CD4-positive, alpha-beta memory T cell (primary cell): ENCODE measurements around the gene NAP1L4. TPM values are rescaled to one million over a fixed set of nuclear protein-coding genes. Genes with fewer than 3 reads are reported as not detected.

Experiments
- CTCF ChIA-PET: fragments of 350-600 bp; sonication (Branson Sonifier 250); formaldehyde crosslinking; loops from one replicate; lab custom pipeline; 2021; ENCODE audit warnings: inconsistent platforms; ENCODE audit not compliant: partially characterized antibody; lab: Charles Lee
- POLR2A ChIA-PET: fragments of 350-600 bp; sonication (Branson Sonifier 250); formaldehyde crosslinking; loops from one replicate; lab custom pipeline; 2021; ENCODE audit not compliant: partially characterized antibody; lab: Charles Lee
- DNase-seq, 5 donors: peaks; one replicate each; pipeline versions ENCODE4 v3.0.0 to v3.0.0-alpha.2; 2020 to 2022; ENCODE audit warnings: mixed read lengths in 1 of 5
- H3K27ac ChIP-seq: one replicate; pipeline ENCODE4 v1.7.0; 2013; ENCODE audit warnings: low read depth, low read length
- H3K27me3 ChIP-seq: 2 replicates; pipeline ENCODE4 v1.7.0; 2013; ENCODE audit warnings: mild to moderate bottlenecking, low read length, moderate library complexity; ENCODE audit not compliant: insufficient read depth
- H3K36me3 ChIP-seq: 2 replicates; pipeline ENCODE4 v1.7.0; 2013; ENCODE audit warnings: mild to moderate bottlenecking, low read length, moderate library complexity; ENCODE audit not compliant: insufficient read depth
- H3K4me1 ChIP-seq: 2 replicates; pipeline ENCODE4 v1.7.0; 2013; ENCODE audit warnings: mild to moderate bottlenecking, low read length, moderate library complexity; ENCODE audit not compliant: insufficient read depth
- H3K4me3 ChIP-seq, 2 donors: one replicate each; pipeline ENCODE4 v1.7.0; 2013; ENCODE audit warnings: low read length in 2 of 2, mild to moderate bottlenecking in 1 of 2
- H3K9me3 ChIP-seq, 2 donors: one replicate each; pipeline ENCODE4 v1.7.0; 2013; ENCODE audit warnings: low read length in 2 of 2, control low read depth in 1 of 2; ENCODE audit not compliant: control insufficient read depth in 1 of 2
- H3K27ac Mint-ChIP-seq, 7 donors: one replicate each; pipeline ENCODE4 v1.8.0; 2020 to 2021; ENCODE audit warnings: mixed read lengths in 7 of 7, mild to moderate bottlenecking in 6 of 7, inconsistent platforms in 3 of 7, moderate library complexity in 3 of 7
- H3K27me3 Mint-ChIP-seq, 2 donors: one replicate each; pipeline ENCODE4 v1.8.0; 2020 to 2021; ENCODE audit warnings: mixed read lengths in 2 of 2
- H3K36me3 Mint-ChIP-seq, 2 donors: one replicate each; pipeline ENCODE4 v1.8.0; 2020 to 2021; ENCODE audit warnings: mixed read lengths in 2 of 2, inconsistent platforms in 1 of 2, mild to moderate bottlenecking in 1 of 2
- H3K4me1 Mint-ChIP-seq, 4 donors: one replicate each; pipeline ENCODE4 v1.8.0; 2020 to 2021; ENCODE audit warnings: mixed read lengths in 4 of 4, mild to moderate bottlenecking in 1 of 4
- H3K4me3 Mint-ChIP-seq, 8 donors: one replicate each; pipeline ENCODE4 v1.8.0; 2020 to 2021; ENCODE audit warnings: mixed read lengths in 8 of 8, mild to moderate bottlenecking in 7 of 8, moderate library complexity in 6 of 8, inconsistent platforms in 3 of 8
- H3K9me3 Mint-ChIP-seq, 8 donors: one replicate each; pipeline ENCODE4 v1.8.0; 2020 to 2021; ENCODE audit warnings: mixed read lengths in 8 of 8, mild to moderate bottlenecking in 5 of 8, inconsistent platforms in 3 of 8, moderate library complexity in 1 of 8
- intact Hi-C: fragments of 100-400 bp; cut with micrococcal nuclease; formaldehyde crosslinking; loops from one replicate; pipeline ENCODE4 v1.15.1; 2023
- polyA plus RNA-seq, 2 donors: library from polyadenylated mRNA; unstranded; fragments of 300-500 nt; fragmentation: Illumina TruSeq; gene quantifications; one replicate each; pipeline ENCODE4 v1.2.3, GENCODE V29; 2021
- total RNA-seq, 2 experiments: library from RNA; stranded (reverse); gene quantifications; one replicate each; pipeline ENCODE4 v1.2.3, GENCODE V29; 2021

The NAP1L4 gene
- total and polyA plus RNA-seq, 4 experiments from 2014 or later, result 153 to 303 (median 230) TPM

DNA sequence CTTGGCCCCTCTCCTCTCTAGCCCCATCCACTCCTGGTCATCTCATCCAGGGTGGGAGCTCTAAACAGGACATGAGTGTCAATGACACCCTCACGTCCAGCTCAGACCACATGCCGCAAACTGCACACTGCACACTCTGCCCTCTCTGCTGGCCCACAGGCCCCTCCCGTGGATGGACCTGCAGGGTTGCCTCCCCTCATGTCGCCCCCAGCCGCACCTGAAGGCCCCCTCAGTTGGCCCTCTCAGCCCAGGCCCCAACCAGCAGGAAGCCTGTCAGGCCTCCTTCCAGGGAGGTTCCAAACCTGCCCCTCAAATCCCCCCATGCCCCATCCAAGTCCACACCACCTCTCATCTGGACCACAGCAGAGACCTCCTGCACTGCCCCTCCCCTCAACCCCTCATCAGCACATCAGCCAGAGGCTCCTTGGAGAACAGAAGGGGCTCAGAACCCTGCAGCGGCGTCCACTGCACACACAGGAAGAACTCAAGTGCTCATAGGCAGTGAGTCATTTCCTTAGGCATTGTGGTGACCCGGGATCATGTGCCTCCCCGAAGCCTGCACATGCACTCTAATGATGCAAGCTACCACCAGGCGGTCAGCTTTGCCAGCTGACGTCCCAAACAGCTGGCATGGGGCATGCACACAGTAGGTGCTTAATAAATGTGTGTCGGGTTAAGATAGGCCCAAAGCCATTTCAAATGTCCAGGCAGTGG is 93.6 kb downstream of the NAP1L4 start:
- no peaks in the 10 kb centered on the region for H3K36me3 ChIP-seq
- ChIA-PET POLR2A (interaction anchor here (1.0 to 1.9 kb wide), 5 partner anchors 11 to 452 kb away, joined by 3 to 8 read pairs (median 6); partner anchors contain the start of genes CDKN1C and PHLDA2), CTCF (interaction anchor here (1.0 to 2.1 kb wide), 3 partner anchors 10 to 367 kb away, joined by 4 to 16 read pairs (median 5); no protein-coding TSS in a partner anchor)
- peak overlapping the region in 1 of 2 donors; percentile 23 for H3K4me3 ChIP-seq
- H3K36me3 Mint-ChIP-seq, result no peaks in the 10 kb centered on the region
- H3K27ac ChIP-seq, result no peak overlapping the region
- H3K27me3 Mint-ChIP-seq, result no peaks in the 10 kb centered on the region
- peak overlapping the region; percentile 89 to 97 (median 93) for H3K27ac Mint-ChIP-seq
- no peaks in the 10 kb centered on the region for H3K9me3 ChIP-seq
- H3K4me3 Mint-ChIP-seq, result peak overlapping the region in 7 of 8 donors; percentile 69 to 96 (median 84)
- H3K4me1 Mint-ChIP-seq, result peaks cover 29 to 52% (median 41%) of the 10 kb centered on the region in 4 donors
- peaks cover 0 to 2% (median 0%) of the 10 kb centered on the region in 8 donors for H3K9me3 Mint-ChIP-seq
- H3K27me3 ChIP-seq, result no peaks in the 10 kb centered on the region
- peaks cover 45% of the 10 kb centered on the region for H3K4me1 ChIP-seq
- intact Hi-C loops, result no loop called here
- peak; percentile 35 to 78 (median 48) for DNase-seq

DNA sequence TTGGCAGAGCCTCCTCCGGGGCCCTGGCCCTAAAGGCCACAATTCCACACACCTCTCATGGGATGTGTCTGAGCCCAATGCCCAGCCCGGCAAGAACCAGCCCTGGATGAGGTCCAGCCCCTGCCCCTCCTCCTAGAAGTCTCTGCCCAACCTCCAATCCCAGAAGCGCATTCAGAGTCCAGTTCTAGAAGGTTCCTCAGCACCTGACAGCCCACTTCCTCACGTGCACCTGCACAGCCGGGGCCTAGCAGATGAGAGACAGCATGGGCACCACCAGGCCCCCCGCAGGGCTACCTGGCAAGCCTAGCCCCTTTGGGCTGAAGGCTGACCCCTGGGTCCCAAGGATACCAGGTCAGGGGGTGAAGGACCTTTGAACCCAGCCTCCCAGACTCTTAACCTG is 95.1 kb downstream of the NAP1L4 start:
- ChIA-PET CTCF (no interaction called here), POLR2A (no interaction called here)
- H3K4me1 ChIP-seq, result peaks cover 46% of the 10 kb centered on the region

DNA sequence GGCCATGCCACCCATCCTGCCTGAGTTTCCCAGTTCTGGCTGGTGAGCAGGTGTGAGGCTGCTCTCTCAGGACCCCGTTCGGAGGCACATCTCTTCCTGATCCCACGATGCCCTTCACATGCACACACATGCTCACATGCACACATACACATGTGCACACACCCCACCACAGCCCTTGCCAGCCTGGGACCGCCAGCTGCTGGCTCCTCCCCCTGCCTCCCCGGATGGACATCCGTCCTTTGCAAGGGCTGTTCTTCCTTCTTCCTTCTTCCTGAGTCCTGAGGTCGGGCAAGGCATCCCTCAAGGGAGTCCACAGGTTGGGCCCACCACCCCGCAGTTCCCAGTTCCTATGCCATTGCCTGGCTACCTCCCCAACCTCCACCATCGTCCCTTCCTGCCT is 96.1 kb downstream of the NAP1L4 start:
- peak overlapping the region in 3 of 7 donors; percentile 11 to 82 (median 66) for H3K27ac Mint-ChIP-seq
- intact Hi-C loops, result no loop called here
- peaks cover 0 to 2% (median 0%) of the 10 kb centered on the region in 8 donors for H3K9me3 Mint-ChIP-seq
- DNase-seq, result no peak
- Histone ChIP-seq H3K4me1 (peaks cover 48% of the 10 kb centered on the region), H3K27ac (no peak overlapping the region), H3K9me3 (no peaks in the 10 kb centered on the region), H3K4me3 (no peak overlapping the region), H3K36me3 (no peaks in the 10 kb centered on the region), H3K27me3 (no peaks in the 10 kb centered on the region)
- H3K4me3 Mint-ChIP-seq, result no peak overlapping the region
- no peaks in the 10 kb centered on the region for H3K27me3 Mint-ChIP-seq
- ChIA-PET CTCF (interaction anchor here (0.8 kb wide), 1 partner anchor 363 kb away, joined by 3 read pairs; no protein-coding TSS in a partner anchor), POLR2A (interaction anchor here (1.0 kb wide), 1 partner anchor 11 kb away, joined by 4 read pairs; the partner anchor contains the start of gene CDKN1C)
- peaks cover 33 to 58% (median 45%) of the 10 kb centered on the region in 4 donors for H3K4me1 Mint-ChIP-seq
- no peaks in the 10 kb centered on the region for H3K36me3 Mint-ChIP-seq

More for the DNA sequence above, 95.1 kb downstream of the NAP1L4 start:
- H3K27ac Mint-ChIP-seq, result peak overlapping the region in 2 of 7 donors; percentile 27 to 55
- no peaks in the 10 kb centered on the region for H3K27me3 ChIP-seq
- no peak overlapping the region for H3K4me3 ChIP-seq
- H3K36me3 Mint-ChIP-seq, result no peaks in the 10 kb centered on the region
- peaks cover 0 to 2% (median 0%) of the 10 kb centered on the region in 8 donors for H3K9me3 Mint-ChIP-seq
- DNase-seq, result no peak
- no peak overlapping the region for H3K27ac ChIP-seq
- H3K4me3 Mint-ChIP-seq, result no peak overlapping the region
- intact Hi-C loops, result no loop called here
- no peaks in the 10 kb centered on the region for H3K27me3 Mint-ChIP-seq
- peaks cover 33 to 60% (median 42%) of the 10 kb centered on the region in 4 donors for H3K4me1 Mint-ChIP-seq
- H3K36me3 ChIP-seq, result no peaks in the 10 kb centered on the region
- H3K9me3 ChIP-seq, result no peaks in the 10 kb centered on the region

Other genes with a start within 250 kb of the NAP1L4 start
- gene CDKN1C, start 106.6 kb downstream of the NAP1L4 start, total RNA-seq, result 1 to 10 TPM; 4.9 to 6.1 TPM
- gene CDKN1C, start 106.6 kb downstream of the NAP1L4 start, polyA plus RNA-seq, result under 1 TPM; 0.10 to 0.73 TPM
- gene PHLDA2, start 62.9 kb downstream of the NAP1L4 start, total RNA-seq, result 1 to 10 TPM; 1.1 TPM
- gene PHLDA2, start 62.9 kb downstream of the NAP1L4 start, polyA plus RNA-seq, result 1 to 10 TPM in 1 of 2 donors, under 1 TPM in 1; 0.58 to 1.9 TPM
- gene CARS1, start 65.1 kb upstream of the NAP1L4 start, total RNA-seq, result 10 to 100 TPM; 71.0 to 80.3 TPM
- gene CARS1, start 65.1 kb upstream of the NAP1L4 start, polyA plus RNA-seq, result 10 to 100 TPM; 37.1 to 43.1 TPM
- gene OSBPL5, start 173.0 kb upstream of the NAP1L4 start, total RNA-seq, result 1 to 10 TPM; 4.5 to 5.2 TPM
- gene OSBPL5, start 173.0 kb upstream of the NAP1L4 start, polyA plus RNA-seq, result 1 to 10 TPM in 1 of 2 donors, under 1 TPM in 1; 0.75 to 1.2 TPM
- gene MRGPRG, start 226.5 kb upstream of the NAP1L4 start, total RNA-seq, result not detected
- not detected for gene MRGPRG, start 226.5 kb upstream of the NAP1L4 start, polyA plus RNA-seq
- not detected for gene MRGPRE, start 240.1 kb upstream of the NAP1L4 start, total RNA-seq
- gene MRGPRE, start 240.1 kb upstream of the NAP1L4 start, polyA plus RNA-seq, result not detected